Kidney tubule cell (primary cell): ENCODE data around the gene FBXO9.

ENCODE experiments used
- DNase-seq: peaks from one replicate; pipeline ENCODE4 v3.0.0-alpha.2; 2018; ENCODE audit warnings: low spot score

FBXO9 gene

GRCh38 chr6:53065266-53066076, at the start of gene FBXO9:
Gene FBXO9, plus strand, starts transcription at chr6:53065404. Its CDS starts 386 bp downstream, at chr6:53065790.
- peak; percentile 67 for DNase-seq

DNA sequence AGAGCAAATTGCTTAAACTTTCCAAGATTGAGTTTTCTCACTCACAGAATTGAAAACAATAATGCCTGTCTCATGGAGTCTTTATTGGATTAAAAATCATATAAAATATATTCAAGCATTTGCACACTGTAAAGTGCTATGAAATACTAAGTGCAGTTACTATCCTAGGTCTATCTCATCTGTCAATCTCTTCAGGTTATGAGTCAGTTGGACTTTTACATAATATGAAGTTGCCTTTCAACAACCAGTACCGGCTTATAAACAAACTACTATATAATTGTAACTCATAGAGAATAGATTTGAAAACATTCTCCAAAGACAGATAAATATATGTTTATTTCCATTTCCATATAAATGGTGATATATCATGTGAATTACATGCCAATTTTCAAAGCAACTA, 49.7 kb upstream of the FBXO9 start:
- no peak for DNase-seq

GRCh38 chr6:53018446-53018845, 46.8 kb upstream of the FBXO9 start:
- no peak for DNase-seq

DNA sequence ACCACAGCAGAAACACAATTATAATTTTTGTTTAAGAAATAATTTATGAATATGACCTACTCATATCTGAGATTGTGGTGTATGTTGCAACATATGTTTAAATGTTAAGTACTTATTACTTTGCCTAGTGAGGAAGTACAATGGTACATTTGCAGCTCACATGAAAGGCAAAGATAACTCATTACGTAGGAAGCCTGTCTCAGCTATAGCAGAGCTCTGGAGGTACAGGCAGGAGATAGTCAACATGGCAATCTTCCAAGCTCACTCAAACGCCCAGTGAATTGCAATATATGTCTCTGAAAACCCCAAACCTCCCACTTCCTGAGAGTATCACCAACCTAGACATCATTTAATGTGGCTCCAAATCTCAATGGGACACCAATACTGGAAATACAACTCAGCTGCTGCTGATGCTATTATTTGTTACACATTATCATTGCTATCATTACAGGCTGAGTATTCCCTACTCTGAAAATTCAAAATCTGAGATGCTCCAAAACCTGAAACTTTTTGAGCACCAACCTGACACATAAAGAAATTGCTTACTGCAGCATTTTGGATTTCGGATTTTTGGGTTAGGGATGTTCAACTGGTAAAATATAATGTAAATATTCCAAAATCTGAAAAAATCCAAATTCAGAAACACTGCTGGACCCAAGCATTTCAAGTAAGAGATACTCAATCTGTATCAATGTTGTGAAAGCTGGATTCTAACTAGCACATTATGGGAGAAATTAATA, 45.0 kb upstream of the FBXO9 start:
- no peak for DNase-seq

DNA sequence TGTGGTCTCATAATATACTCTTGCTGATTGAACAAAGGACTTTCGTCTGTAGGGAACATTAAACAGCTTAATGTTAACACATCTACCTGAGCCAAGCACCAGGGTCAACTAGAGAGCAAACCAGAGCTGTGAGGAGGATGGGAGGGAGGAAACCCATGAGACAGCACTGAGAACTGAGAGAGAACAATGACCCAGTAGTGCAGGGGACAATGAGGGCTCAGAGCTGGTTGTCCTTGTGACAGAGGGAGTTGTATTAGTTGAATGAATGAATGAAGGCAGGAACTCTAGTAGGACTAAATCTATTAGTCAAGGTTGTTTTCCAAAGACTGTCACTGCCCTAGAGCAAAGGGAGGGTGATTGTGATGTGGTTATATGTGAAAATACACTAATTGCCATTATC, 41.9 kb upstream of the FBXO9 start:
- no peak for DNase-seq

- no peak for DNase-seq
These were observed 38.7 kb upstream of the FBXO9 start for GRCh38 chr6:53026526-53026925.

- DNase-seq: no peak
These were observed 38.0 kb upstream of the FBXO9 start for GRCh38 chr6:53027131-53027718.

- DNase-seq: no peak
These were observed 36.7 kb upstream of the FBXO9 start for GRCh38 chr6:53028467-53028866.

DNA sequence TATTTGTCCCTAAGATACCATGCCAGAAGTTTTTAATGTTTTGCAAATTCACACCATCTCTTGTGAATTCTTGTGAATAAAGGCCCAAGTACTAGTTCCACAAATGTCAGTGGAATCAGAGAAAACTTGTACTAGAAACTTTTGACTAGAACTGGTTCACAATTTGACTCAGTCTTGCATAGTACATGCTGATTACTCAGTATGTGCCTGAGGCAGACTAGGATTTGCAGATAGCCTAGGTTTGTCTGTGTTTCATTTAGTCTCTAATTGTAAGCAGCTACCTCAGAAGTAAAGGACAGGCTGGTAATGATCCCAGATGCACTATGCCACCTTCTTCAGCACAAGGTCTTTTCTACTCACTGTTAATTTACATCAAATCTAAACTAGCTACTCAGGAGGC, 35.9 kb upstream of the FBXO9 start:
- DNase-seq: no peak

GRCh38 chr6:53029761-53030160, 35.4 kb upstream of the FBXO9 start:
- no peak for DNase-seq

GRCh38 chr6:53031281-53031680, 33.9 kb upstream of the FBXO9 start:
- DNase-seq: no peak

GRCh38 chr6:53032849-53033248, 32.4 kb upstream of the FBXO9 start:
- DNase-seq: no peak

- peak; percentile 25 for DNase-seq
These were observed 31.4 kb upstream of the FBXO9 start for GRCh38 chr6:53033764-53034163.

- no peak for DNase-seq
These were observed 29.5 kb upstream of the FBXO9 start for GRCh38 chr6:53035549-53036213.

DNA sequence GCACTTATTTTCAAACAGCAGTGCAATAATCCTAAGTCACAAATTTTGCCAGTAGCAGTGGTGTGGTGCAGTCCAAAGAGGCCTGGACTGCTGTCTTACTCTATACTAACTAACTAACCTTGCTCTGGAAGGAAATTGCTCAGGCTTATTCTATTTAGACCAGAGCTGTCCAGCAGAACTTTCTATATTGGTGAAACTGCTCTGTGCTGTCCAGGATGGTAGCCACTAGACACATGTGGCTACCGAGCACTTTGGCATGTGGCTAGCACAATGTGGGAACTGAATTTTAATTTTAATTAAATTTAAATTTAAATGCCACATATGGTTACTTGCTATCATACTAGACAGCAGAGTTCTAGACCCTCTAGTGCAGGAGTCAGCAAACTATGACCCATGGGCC, 27.1 kb upstream of the FBXO9 start:
- no peak for DNase-seq

- DNase-seq: no peak
These were observed 26.6 kb upstream of the FBXO9 start for GRCh38 chr6:53038596-53038995.

- peak; percentile 25 for DNase-seq
These were observed 23.8 kb upstream of the FBXO9 start for GRCh38 chr6:53041356-53041755.

DNA sequence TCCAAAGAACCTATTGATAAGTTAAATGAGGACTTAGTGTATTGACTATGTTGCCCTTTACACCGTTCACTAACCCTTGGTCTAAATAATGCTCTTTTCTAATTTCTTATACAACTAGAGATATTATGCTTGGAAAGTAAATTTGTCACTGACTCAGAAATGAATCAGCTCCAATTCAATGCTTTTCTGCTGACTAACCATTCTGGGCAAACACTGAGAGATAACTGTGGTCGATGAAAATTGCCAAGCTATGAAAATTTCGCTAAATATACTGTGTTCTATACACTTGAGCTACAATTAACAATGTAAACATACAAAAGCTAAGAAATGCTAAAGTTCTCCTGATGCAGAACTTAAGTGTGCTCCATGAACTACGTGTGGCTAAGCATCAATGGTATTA, 23.1 kb upstream of the FBXO9 start:
- DNase-seq: peak; percentile 82

DNA sequence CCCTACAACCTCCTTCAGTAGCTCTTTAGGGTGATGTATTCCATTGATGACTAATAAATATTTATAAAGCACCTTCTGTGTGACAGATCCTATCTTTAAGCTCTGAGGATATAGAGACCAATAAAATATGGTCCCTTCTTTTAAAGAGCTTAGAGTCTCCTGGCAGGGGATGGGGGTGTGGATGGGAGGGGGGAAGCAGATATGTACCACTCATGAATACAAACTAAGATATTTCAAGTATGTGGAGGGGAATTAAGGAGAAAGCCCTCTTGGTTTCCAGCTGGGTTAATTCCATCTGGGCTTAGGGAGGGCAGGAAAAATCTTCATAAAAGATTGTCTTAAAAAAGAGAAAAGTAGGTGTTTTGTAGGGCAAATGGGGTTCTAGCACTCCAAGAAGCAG, 21.6 kb upstream of the FBXO9 start:
- peak; percentile 50 for DNase-seq

GRCh38 chr6:53044071-53044470, 21.1 kb upstream of the FBXO9 start:
- peak; percentile 44 for DNase-seq

DNA sequence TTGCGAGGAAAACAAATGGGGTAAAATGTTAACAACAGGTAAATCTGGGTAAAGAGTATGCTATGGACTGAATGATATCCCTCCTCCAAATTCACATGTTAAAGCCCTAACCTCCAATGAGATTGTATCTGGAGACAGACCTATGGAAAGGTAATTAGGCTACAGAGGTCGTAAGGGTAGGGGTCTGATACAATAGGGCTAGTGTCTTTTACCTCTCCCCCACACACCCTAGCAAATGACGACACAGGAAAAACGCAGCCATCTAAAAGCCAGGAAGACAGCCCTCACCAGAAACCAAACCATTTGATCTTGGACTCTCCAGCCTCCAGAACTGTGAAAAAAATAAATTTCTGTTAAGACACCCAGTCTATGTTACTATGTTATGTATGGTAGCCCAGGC, 20.6 kb upstream of the FBXO9 start:
- no peak for DNase-seq

- no peak for DNase-seq
These were observed 19.1 kb upstream of the FBXO9 start for GRCh38 chr6:53045891-53046673.
